Right renal cortex interstitium (tissue), 3 donors: ENCODE data around the gene PDE1A. TPM values are rescaled to one million over a fixed set of nuclear protein-coding genes. Genes with fewer than 3 reads are reported as not detected.

Experiments
- DNase-seq, 3 donors: peaks; one replicate each; pipeline ENCODE4 v3.0.0-alpha.2; 2013; ENCODE audit warnings: low read depth in 3 of 3, low spot score in 2 of 3
- polyA plus RNA-seq, 3 donors: library from polyadenylated mRNA; unstranded; fragments of 120-200 nt; gene quantifications; one replicate each; pipeline ENCODE4 v1.2.1, GENCODE V29; 2013; ENCODE audit not compliant: insufficient read length in 3 of 3

Gene PDE1A
- polyA plus RNA-seq, 3 donors, result 21.0 to 25.2 (median 22.5) TPM

DNA sequence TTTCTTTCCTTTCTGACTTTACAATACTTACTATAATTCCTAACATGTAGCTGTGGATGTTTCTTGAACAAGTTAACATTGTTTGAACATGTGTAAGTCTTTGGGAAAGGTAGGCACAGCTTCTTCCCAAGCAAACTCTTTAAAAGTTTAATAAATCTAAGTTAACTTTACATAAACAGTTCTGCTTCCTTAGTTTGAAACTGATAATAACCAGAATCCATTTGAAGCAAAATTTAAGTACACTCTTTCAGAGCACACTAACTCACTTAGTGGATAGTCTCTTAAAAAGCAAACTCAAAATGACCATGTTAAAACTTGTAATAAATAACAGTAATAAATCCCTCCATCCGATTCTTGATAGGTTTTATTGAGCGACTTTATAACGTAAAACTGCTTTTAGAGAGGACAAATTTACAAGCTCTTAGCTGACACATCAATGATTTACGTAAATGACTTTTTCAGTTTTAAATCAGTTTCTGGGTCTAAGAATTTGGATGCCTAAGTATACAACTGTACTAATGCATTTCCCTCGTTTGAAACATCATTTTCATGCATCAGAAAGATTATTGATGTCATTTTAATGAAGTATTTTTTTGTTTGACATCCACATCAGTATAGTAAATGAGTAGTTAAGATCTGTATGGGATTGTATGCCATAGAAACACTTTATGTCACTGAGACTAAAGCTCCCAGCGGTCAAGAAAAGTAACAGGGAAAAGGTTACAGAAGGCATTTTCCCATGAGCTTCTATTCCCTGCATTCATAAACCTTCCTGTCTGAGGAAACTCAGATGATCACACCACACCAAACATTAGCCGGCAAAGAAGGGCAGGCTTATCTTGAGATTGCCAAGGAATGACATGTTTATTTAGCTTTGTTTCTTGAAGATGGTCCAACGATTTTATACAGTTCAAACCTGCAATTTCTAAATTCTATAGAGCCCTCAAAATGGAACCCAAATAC is 67.5 kb downstream of the PDE1A start:
- DNase-seq, result no peak

GRCh38 chr2:182358601-182359000 is 68.2 kb downstream of the PDE1A start:
- no peak for DNase-seq

DNA sequence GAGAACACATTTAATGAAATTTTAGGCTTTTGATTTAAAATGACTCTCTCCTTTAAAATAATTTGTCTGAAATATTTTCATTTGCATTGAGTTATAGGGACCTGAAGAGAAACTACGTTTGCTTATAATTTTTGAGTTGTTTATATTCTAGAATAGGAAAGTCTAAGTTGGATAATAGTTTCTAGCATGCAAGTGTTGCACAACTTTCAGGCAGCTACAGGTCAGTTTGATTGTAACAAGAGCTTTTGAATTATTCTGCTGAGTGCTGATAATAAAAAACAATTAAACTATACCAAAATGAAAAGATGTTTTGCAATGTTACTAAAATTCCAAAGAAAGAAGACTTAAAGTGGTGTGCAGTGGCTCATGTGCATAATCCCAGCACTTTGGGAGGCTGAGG is 71.0 kb downstream of the PDE1A start:
- no peak for DNase-seq

DNA sequence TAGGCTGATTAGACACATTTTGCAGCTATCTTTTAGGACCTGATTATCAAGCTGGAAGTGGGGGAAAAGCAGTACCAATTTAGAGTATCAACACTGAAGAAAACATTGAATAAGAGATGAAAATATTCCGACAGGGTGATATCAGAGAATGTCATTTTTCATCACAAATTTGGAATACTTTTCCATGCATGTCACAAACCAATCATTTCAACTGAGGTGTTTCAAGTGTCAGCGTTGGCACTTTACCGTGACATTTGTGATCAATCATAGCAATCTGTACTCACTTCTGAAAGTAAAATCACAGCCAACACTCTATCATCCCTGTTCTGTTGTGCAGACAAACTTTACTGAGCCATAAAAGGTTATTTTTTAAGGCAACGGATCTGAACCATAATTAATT is 75.4 kb downstream of the PDE1A start:
- no peak for DNase-seq

- no peak for DNase-seq
These were observed 77.6 kb downstream of the PDE1A start for GRCh38 chr2:182349268-182349667.

- no peak for DNase-seq
These were observed 81.5 kb downstream of the PDE1A start for GRCh38 chr2:182345384-182345783.

DNA sequence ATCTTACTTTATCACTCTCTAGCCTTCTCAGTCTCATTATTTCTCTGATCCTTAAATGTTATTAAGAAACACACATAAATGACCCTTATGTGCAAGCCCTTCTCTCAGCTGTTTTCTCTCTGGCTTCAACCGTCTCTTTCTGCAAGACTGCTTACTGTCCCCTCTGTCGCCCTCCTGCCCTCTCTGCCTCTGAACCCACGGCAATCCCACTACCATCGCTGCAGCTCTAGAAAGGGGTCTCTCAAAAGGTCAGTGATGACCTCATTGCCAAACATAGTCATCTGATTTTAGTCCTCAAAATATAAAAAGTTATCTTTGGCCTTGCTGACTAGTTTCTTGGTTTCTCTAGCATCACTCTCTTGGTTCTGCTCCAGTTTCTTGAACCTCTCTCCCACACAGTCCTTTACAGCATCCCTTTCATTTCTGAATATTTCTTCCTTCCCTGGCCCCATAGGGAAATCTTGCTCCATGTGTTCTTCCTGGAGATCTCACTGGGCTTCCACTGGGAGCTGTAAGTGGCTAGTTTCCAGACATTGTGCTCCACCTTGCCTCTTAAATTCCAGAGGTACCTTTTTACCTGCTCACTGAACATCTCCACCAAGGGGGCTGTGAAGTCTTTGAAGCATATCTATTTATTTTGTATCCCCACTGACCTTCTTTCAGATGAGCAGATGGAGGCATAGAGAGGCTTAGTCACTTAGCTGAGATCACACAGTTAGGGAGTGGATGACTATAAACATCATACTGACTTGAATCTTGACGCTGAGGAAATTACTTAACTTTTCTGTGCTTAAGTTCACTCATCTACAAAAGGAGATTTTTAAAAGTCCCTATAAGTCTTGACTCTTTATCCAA is 96.2 kb downstream of the PDE1A start:
- DNase-seq, result no peak

DNA sequence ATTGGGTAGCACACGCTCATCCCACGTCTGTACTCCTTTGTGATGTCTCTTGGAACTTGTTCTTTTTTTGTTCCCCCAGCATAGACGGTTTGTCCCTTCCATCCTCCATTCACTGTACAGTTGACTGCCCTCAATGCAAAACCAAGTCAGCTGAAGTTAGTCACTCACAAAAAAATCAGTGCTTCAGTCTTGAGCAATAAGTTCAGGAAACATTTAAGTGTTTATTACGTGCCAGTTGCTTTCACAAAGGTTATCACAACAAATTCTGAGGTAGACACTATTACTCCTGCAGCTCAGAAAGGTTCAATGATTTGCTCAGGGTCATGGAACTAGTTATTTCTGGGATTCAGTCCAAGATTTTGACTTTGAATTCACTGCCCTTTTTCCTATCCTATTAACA is 102.2 kb downstream of the PDE1A start:
- no peak for DNase-seq

DNA sequence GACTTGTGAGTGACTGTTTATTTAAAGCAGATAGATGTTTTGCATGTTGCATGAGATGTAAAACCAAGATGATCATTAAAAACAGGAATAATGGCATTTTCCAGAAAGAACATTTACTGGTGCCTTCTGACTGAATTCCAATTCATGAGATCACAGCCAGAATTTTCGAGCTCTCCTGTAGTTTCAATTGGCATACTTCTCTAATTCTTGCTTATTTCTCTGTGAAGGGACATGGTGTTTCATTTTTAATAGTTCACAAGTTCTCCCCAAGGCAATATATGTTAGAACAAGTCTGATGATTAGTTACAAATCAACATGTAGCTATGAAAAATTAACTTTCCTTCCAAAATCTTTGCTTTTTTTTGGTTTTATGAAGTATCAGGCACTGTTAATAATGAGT is 105.7 kb downstream of the PDE1A start:
- DNase-seq, result no peak

- DNase-seq, result no peak
These were observed 107.0 kb downstream of the PDE1A start for GRCh38 chr2:182319556-182320505.

DNA sequence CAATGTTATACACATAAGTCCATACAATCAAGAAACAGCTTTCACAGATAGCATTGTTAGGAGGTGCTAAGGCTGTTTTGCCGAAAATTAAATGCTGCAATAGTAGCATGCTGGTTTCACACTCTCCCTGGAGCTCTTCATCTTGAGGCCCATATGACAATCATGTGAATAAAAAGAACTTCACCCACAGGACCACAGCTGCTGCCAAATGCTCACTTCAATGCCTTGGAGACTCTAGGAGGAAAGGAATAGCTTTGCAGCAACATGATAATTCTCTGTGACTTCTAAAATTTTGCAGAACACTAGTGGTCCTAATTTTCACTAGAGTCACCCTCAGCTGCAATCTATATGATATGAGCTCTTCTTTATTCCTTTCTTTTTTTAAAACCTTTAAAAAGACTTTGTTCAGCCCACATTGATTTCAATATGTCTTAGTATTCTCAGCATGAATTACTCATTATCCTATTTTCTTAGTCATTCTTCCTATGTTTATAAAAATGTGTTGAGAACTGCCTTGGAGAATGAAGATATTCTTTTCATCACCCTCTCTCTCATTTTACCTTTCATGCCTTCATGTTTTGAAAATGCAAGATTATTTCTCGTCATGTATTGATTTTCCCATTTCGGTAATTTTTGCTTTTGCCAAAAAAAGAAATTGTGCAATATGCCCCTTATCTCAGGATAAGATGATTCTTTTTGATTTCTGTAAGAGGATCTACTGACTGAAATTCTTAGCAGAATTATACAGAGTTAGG is 108.2 kb downstream of the PDE1A start:
- no peak for DNase-seq

- DNase-seq, result no peak
These were observed 109.9 kb downstream of the PDE1A start for GRCh38 chr2:182316950-182317349.

GRCh38 chr2:182302972-182303371 is 123.9 kb downstream of the PDE1A start:
- DNase-seq, result no peak

DNA sequence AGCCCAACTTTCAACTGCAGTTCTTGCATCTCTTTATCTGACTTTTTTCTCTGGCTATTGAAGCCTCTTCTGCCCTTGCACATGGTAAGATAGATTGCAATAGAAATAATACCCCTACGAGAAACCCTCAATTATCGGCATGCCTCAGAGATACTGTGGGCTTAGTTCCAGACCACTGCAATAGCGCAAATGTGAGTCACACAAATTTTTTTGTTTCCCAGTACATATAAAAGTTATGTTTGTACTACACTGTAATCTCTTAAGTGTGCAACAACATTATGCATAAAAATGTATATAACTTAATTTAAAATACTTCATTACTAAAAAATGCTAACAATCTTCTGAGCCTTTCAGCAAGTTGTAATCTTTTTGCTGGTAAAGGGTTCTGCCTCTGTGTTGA is 124.7 kb downstream of the PDE1A start:
- no peak for DNase-seq

GRCh38 chr2:182301093-182301492 is 125.7 kb downstream of the PDE1A start:
- DNase-seq, result no peak

- peak in 2 of 3 donors; percentile 52 to 60 for DNase-seq
These were observed 126.2 kb downstream of the PDE1A start for GRCh38 chr2:182300608-182301007.

DNA sequence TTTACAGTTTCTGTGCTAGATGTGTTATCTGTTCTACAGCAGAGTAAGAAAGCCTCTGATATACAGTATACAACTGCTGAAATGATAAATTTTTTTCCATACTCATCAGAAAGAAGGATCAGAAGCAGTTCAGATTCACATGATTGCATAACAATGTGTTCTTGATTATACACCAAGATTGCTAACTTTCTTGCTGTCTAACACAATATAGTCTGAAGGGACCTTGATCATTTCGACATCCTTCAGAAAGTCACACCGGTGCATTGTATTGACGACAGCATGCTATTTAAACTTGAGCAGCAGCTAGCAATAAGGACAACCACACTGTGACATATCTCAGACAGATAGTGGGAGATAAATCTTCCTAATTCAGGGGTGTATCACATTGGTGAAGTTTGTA is 127.2 kb downstream of the PDE1A start:
- DNase-seq, result no peak

DNA sequence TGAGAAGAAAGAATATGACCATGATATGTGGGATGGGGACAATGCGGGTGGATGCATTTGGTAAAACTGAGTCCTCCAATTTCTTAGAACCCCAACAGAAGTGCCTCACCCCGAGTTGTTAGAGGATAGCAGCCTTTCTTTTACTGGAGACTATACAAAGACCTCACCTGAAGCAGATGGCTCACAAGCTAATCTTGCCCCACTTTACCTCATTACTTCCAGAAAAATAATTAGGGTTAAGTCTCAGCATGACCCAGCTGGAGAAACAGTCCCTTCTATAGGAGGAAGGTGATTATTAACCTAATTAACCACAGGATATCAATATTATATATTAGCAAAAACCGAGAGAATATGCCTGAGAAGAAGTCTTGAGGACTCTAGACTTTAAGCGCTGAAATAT is 128.4 kb downstream of the PDE1A start:
- no peak for DNase-seq

- no peak for DNase-seq
These were observed 135.5 kb downstream of the PDE1A start for GRCh38 chr2:182291296-182291695.

- no peak for DNase-seq
These were observed 143.3 kb downstream of the PDE1A start for GRCh38 chr2:182283512-182283911.
